A172 (cell line): Measurements from ENCODE around the gene CD300A. TPM values are rescaled to one million over a fixed set of nuclear protein-coding genes. Genes with fewer than 3 reads are reported as not detected.
A peak's percentile ranks its signal among the peaks of the same experiment; 100 is the strongest.
"Not testable (repeated sequence)": the region's sequence is repeated elsewhere in the genome, so short reads cannot be mapped to it uniquely, and the experiment has no call there.

ENCODE experiments used
- DNase-seq: peaks from one replicate; pipeline ENCODE4 v3.0.0-alpha.2; 2015; ENCODE audit warnings: low spot score
- total RNA-seq: library from RNA; depleted of rRNA; stranded (reverse); fragments of >200 nt; shearing (Covaris generic); gene quantifications from 2 replicates; pipeline ENCODE4 v1.2.3, GENCODE V29; 2014

CD300A gene
- total RNA-seq, 1 experiment from 2014 or later, result not detected

- DNase-seq, result not testable (repeated sequence)
Observed at GRCh38 chr17:74518413-74518981, 52.1 kb downstream of the CD300A start.

- no peak for DNase-seq
Observed at GRCh38 chr17:74520016-74520434, 53.6 kb downstream of the CD300A start.

- DNase-seq, result peak; percentile 45
Observed at GRCh38 chr17:74520790-74521480, 54.5 kb downstream of the CD300A start.

GRCh38 chr17:74521701-74522201, 55.3 kb downstream of the CD300A start:
- DNase-seq, result no peak

- DNase-seq, result no peak
Observed at GRCh38 chr17:74522381-74523105, 56.1 kb downstream of the CD300A start.

GRCh38 chr17:74523308-74523707, 56.9 kb downstream of the CD300A start:
- no peak for DNase-seq

- DNase-seq, result no peak
Observed at GRCh38 chr17:74524653-74525464, 58.4 kb downstream of the CD300A start.

- no peak for DNase-seq
Observed at GRCh38 chr17:74525465-74525725, 59.0 kb downstream of the CD300A start.

- no peak for DNase-seq
Observed at GRCh38 chr17:74525781-74526288, 59.4 kb downstream of the CD300A start.

GRCh38 chr17:74526681-74527080, 60.2 kb downstream of the CD300A start:
- DNase-seq, result no peak

- no peak for DNase-seq
Observed at GRCh38 chr17:74527081-74527480, 60.6 kb downstream of the CD300A start.

GRCh38 chr17:74527756-74528155, 61.3 kb downstream of the CD300A start:
- no peak for DNase-seq

- no peak for DNase-seq
Observed at GRCh38 chr17:74528491-74529199, 62.2 kb downstream of the CD300A start.

- no peak for DNase-seq
Observed at GRCh38 chr17:74529243-74529642, 62.8 kb downstream of the CD300A start.

- no peak for DNase-seq
Observed at GRCh38 chr17:74530831-74531150, 64.4 kb downstream of the CD300A start.

GRCh38 chr17:74531231-74531761, 64.9 kb downstream of the CD300A start, which contains the start of gene CD300LB:
CD300LB (minus strand) TSS chr17:74531475; CDS start chr17:74531350, 125 bp downstream.
- no peak for DNase-seq

- DNase-seq, result no peak
Observed at GRCh38 chr17:74532115-74532514, 65.7 kb downstream of the CD300A start.
